Uterus (tissue), 4 donors: ENCODE results near the gene PTPMT1. TPM values are rescaled to one million over a fixed set of nuclear protein-coding genes. Genes with fewer than 3 reads are reported as not detected.
A peak's percentile ranks its signal among the peaks of the same experiment; 100 is the strongest.

ENCODE experiments used
- DNase-seq, 2 donors: peaks; one replicate each; pipeline ENCODE4 v3.0.0-alpha.2; 2019 to 2020
- H3K27ac ChIP-seq, 2 donors: fragments of 200-600 bp; sonication (generic); 1 replicate in 1 of 2; 2 replicates in 1 of 2; pipeline ENCODE4 v1.5.1; 2016 to 2018
- H3K27me3 ChIP-seq, 2 donors: fragments of 200-600 bp; sonication (generic); one replicate each; pipeline ENCODE4 v1.5.1; 2018 to 2019; ENCODE audit warnings: control low read depth in 1 of 2
- H3K36me3 ChIP-seq, 2 donors: fragments of 200-600 bp; sonication (generic); one replicate each; pipeline ENCODE4 v1.5.1; 2019; ENCODE audit warnings: control low read depth in 1 of 2
- H3K4me1 ChIP-seq, 2 donors: fragments of 200-600 bp; sonication (generic); one replicate each; pipeline ENCODE4 v1.5.1; 2018 to 2019; ENCODE audit warnings: control low read depth in 1 of 2
- H3K4me3 ChIP-seq, 2 donors: fragments of 200-600 bp; sonication (generic); 1 replicate in 1 of 2; 2 replicates in 1 of 2; pipeline ENCODE4 v1.5.1; 2018 to 2019; ENCODE audit warnings: mild to moderate bottlenecking in 1 of 2
- H3K9me3 ChIP-seq, 2 donors: fragments of 200-600 bp; sonication (generic); one replicate each; pipeline ENCODE4 v1.5.1; 2019; ENCODE audit warnings: control low read depth in 1 of 2
- POLR2A ChIP-seq, 2 donors: fragments of 450-650 bp; IDR thresholded peaks; one replicate each; pipeline ENCODE4 v1.6.1; 2016; ENCODE audit warnings: antibody characterized with exemption in 2 of 2, mild to moderate bottlenecking in 1 of 2, moderate library complexity in 1 of 2
- intact Hi-C: fragments of 100-400 bp; cut with DNase I; formaldehyde crosslinking; loops from one replicate; pipeline ENCODE4 v1.15.1; 2023; ENCODE audit warnings: low total_unique reads
- total RNA-seq, 4 donors: library from RNA; depleted of rRNA in 3 of 4; stranded (reverse); fragments of >200 nt in 3 of 4; gene quantifications; one replicate each; pipeline versions ENCODE4 v1.1.0 to v1.2.4, GENCODE V29; 2014 to 2023
- TF ChIP-seq, protein P1 (sequence below), 4 experiments: fragments of 200-600 bp in 2 of 4; fragments of 450-650 bp in 2 of 4; sonication (generic) in 2 of 4; IDR thresholded peaks; one replicate each; pipeline ENCODE4 v1.5.1; 2016 to 2019; ENCODE audit warnings: antibody characterized with exemption in 4 of 4, mild to moderate bottlenecking in 2 of 4, moderate library complexity in 1 of 4
- donor health status: DM: yes; HTN: yes; CAD: no.

Gene PTPMT1
- total RNA-seq, 4 donors from 2014 or later: 28.5 to 74.4 (median 48.7) TPM

DNA sequence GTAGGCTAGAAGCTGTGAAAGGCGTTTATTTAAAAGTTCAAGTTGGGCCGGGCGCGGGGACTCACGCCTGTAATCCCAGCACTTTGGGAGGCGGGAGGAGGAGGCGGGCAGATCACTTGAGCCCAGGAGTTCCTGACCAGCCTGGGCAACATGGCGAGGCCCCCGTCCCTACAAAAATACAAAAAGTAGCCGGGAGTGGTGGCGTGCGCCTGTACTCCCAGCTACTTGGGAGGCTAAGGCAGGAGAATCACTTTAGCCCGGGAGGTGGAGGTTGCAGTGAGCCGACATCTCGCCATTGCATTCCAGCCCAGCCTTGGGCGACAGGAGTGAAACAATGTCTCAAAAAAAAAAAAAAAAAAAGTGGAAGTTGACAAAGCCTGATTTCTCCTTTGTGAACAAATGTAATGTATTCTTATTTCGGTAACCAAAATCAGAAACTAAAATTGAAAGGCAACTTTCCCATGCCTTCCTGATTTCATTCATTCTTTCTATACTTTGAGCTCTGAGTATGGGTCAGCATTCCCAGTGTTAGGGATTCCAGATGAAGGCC is 825 bp downstream of the PTPMT1 start:
- Histone ChIP-seq H3K27ac (peak overlapping the region; percentile 84 to 88), H3K36me3 (no peaks in the 10 kb centered on the region), H3K4me1 (peaks cover 5% of the 10 kb centered on the region in 2 donors), H3K4me3 (peak overlapping the region; percentile 70 to 93), H3K9me3 (no peaks in the 10 kb centered on the region), H3K27me3 (no peaks in the 10 kb centered on the region)
- intact Hi-C loops: no loop called here
- TF ChIP-seq, protein P1, sequence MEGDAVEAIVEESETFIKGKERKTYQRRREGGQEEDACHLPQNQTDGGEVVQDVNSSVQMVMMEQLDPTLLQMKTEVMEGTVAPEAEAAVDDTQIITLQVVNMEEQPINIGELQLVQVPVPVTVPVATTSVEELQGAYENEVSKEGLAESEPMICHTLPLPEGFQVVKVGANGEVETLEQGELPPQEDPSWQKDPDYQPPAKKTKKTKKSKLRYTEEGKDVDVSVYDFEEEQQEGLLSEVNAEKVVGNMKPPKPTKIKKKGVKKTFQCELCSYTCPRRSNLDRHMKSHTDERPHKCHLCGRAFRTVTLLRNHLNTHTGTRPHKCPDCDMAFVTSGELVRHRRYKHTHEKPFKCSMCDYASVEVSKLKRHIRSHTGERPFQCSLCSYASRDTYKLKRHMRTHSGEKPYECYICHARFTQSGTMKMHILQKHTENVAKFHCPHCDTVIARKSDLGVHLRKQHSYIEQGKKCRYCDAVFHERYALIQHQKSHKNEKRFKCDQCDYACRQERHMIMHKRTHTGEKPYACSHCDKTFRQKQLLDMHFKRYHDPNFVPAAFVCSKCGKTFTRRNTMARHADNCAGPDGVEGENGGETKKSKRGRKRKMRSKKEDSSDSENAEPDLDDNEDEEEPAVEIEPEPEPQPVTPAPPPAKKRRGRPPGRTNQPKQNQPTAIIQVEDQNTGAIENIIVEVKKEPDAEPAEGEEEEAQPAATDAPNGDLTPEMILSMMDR (IDR thresholded peaks at IDR 0.05): no peak
- no peak for TF ChIP-seq POLR2A (IDR thresholded peaks at IDR 0.05)
- no peak for DNase-seq

DNA sequence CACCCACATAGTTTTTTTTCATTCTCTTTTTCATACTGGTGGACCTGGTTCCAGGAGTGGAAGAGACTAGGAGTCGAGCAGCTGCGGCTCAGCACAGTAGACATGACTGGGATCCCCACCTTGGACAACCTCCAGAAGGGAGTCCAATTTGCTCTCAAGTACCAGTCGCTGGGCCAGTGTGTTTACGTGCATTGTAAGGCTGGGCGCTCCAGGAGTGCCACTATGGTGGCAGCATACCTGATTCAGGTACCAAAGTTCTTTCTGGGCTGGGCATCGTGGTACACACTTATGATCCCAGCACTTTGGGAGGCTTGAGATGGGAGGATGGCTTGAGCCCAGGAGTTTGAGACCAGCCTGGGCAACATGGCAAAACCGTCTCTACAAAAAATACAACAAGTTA is 4.2 kb downstream of the PTPMT1 start:
- Histone ChIP-seq H3K27ac (no peak overlapping the region), H3K4me1 (peaks cover 5% of the 10 kb centered on the region in 2 donors), H3K36me3 (no peaks in the 10 kb centered on the region), H3K27me3 (no peaks in the 10 kb centered on the region), H3K4me3 (no peak overlapping the region), H3K9me3 (no peaks in the 10 kb centered on the region)
- DNase-seq: no peak
- intact Hi-C loops: no loop called here
- no peak for TF ChIP-seq POLR2A (IDR thresholded peaks at IDR 0.05)
- TF ChIP-seq, protein P1 (IDR thresholded peaks at IDR 0.05): no peak

DNA sequence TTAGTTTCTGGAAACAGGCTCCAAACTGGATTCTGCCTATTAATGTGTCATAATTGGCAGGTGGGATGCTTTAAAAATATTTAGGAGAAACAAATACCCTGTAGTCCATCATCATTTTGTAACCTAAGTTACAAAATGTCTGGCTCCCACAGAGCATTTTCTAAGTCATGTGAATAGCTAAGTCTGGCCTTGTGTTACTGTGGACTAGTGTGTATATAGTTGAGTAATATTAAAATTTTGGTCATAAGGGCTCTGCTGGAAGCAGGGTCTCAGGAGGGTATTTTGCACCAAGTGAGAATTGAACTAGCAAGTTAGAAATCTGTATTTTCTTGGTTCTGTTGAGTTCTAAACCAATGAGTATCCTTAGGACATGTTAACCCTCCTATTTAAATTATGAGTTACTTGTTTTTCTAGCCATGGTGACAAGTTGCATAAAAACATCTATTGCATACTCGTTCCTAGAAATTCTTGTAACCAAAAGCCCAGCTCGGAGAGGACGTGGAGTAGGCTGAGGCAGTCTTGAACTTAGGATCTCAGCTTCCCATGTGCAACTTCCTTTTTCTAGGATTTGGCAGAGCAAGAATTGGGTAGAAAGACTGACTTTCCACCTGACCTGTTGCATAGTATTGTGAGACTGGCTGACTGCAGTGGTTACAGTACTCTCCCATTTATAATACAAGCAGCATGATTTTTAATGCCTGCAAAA is 5.4 kb downstream of the PTPMT1 start:
- no peak overlapping the region for H3K4me3 ChIP-seq
- DNase-seq: no peak
- H3K36me3 ChIP-seq: no peaks in the 10 kb centered on the region
- TF ChIP-seq, protein P1 (IDR thresholded peaks at IDR 0.05): no peak
- no peak for TF ChIP-seq POLR2A (IDR thresholded peaks at IDR 0.05)
- H3K27me3 ChIP-seq: no peaks in the 10 kb centered on the region
- intact Hi-C loops: no loop called here
- H3K4me1 ChIP-seq: no peaks in the 10 kb centered on the region
- no peaks in the 10 kb centered on the region for H3K9me3 ChIP-seq
- H3K27ac ChIP-seq: no peak overlapping the region

DNA sequence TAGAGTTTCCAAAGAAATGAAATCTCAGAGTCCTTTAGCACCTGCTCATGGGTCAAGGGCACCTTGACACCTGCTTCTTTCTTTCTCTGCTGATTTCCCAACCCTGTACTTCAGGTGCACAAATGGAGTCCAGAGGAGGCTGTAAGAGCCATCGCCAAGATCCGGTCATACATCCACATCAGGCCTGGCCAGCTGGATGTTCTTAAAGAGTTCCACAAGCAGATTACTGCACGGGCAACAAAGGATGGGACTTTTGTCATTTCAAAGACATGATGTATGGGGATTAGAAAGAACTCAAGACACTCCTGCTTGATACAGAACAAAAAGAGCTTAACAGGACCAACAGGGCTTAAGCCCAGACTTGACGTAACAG is 5.9 kb downstream of the PTPMT1 start:
- Histone ChIP-seq H3K27me3 (no peaks in the 10 kb centered on the region), H3K4me3 (no peak overlapping the region), H3K27ac (no peak overlapping the region), H3K4me1 (no peaks in the 10 kb centered on the region), H3K9me3 (no peaks in the 10 kb centered on the region), H3K36me3 (no peaks in the 10 kb centered on the region)
- no peak for DNase-seq
- TF ChIP-seq, protein P1 (IDR thresholded peaks at IDR 0.05): no peak
- no peak for TF ChIP-seq POLR2A (IDR thresholded peaks at IDR 0.05)
- intact Hi-C loops: no loop called here

DNA sequence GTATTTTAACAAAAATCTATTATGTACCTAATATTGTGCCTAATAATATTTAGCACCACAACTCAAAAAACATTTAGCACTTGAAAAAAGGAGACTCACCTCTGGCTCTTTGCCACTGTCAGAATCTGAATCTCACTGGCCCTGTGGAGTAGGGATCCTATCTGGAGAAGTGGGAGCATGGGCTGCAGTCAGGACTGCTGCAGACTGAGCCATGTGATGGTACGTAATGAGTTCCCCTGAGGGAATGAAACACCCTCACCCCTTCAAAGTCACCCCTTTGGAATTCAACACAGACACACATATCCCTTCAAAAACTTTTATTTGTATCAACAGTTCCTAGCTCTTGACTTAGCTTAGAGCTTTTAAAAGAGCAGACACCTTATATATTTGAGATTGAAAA is 6.5 kb downstream of the PTPMT1 start:
- Histone ChIP-seq H3K27ac (no peak overlapping the region), H3K9me3 (no peaks in the 10 kb centered on the region), H3K4me3 (no peak overlapping the region), H3K27me3 (no peaks in the 10 kb centered on the region), H3K36me3 (no peaks in the 10 kb centered on the region), H3K4me1 (no peaks in the 10 kb centered on the region)
- TF ChIP-seq POLR2A (IDR thresholded peaks at IDR 0.05): no peak
- TF ChIP-seq, protein P1 (IDR thresholded peaks at IDR 0.05): no peak
- no peak for DNase-seq
- intact Hi-C loops: no loop called here
